ENCODE results near the gene DISP1. TPM values are rescaled to one million over a fixed set of nuclear protein-coding genes. Genes with fewer than 3 reads are reported as not detected.

Gene DISP1
- total RNA-seq, 1 experiment from 2014 or later = 6.9 TPM

GRCh38 chr1:222817529-222817928 is 2.7 kb downstream of the DISP1 start:
- H3K36me3 ChIP-seq (ENCODE audit: low read depth) = no peaks in the 10 kb centered on the region; the same call in 1 of the 2 replicates
- peak; percentile 51 to 92 for DNase-seq
- CTCF ChIA-PET = no interaction called here
- H3K4me3 ChIP-seq = peak overlapping the region; percentile 19; the same call in 1 of the 2 replicates
- BruUV-seq (replicated peaks) = no TSS peak
- H4K20me1 ChIP-seq (ENCODE audit: insufficient read depth) = no peaks in the 10 kb centered on the region
- H3K9me3 ChIP-seq (ENCODE audit: insufficient read depth, low read depth) = 0 out of 2 replicates have a peak, but pooled peaks cover 3% of the 10 kb centered on the region
- peaks cover 56% of the 10 kb centered on the region for H3K79me2 ChIP-seq (ENCODE audit: low read depth)
- intact Hi-C loops (cut with micrococcal nuclease; ENCODE audit: unreplicated experiment) = no loop called here
- peak overlapping the region; percentile 87 for H3K4me2 ChIP-seq
- peaks cover 22% of the 10 kb centered on the region for H3F3A ChIP-seq (ENCODE audit: insufficient read depth, low read depth)
- no peak overlapping the region for H2AFZ ChIP-seq
- POLR2A ChIA-PET (ENCODE audit: unreplicated experiment) = interaction anchor here (0.6 kb wide), 3 partner anchors 132 to 884 kb away, joined by 3 to 9 read pairs (median 5); no protein-coding TSS in a partner anchor
- peaks cover 40% of the 10 kb centered on the region for H3K4me1 ChIP-seq (replicated peaks; ENCODE audit: insufficient read depth)
- H3K27ac ChIP-seq = peak overlapping the region; percentile 66
- H3K27me3 ChIP-seq (ENCODE audit: insufficient read depth, low read depth) = no peaks in the 10 kb centered on the region
- H3K9me2 ChIP-seq (ENCODE audit: insufficient read depth) = no peaks in the 10 kb centered on the region
- TF ChIP-seq EZH2 (IDR thresholded peaks at IDR 0.05; ENCODE audit: low read depth) (no peak), CTCF (conservative IDR thresholded peaks at IDR 0.05) (no peak)

GRCh38 chr1:222818171-222818570 is 3.3 kb downstream of the DISP1 start:
- no peak overlapping the region for H3K4me3 ChIP-seq
- ChIA-PET POLR2A (ENCODE audit: unreplicated experiment) (no interaction called here), CTCF (no interaction called here)
- intact Hi-C loops (cut with micrococcal nuclease; ENCODE audit: unreplicated experiment) = no loop called here
- H3K79me2 ChIP-seq (ENCODE audit: low read depth) = peaks cover 61% of the 10 kb centered on the region
- H2AFZ ChIP-seq = no peak overlapping the region
- 0 out of 2 replicates have a peak, but pooled peaks cover 3% of the 10 kb centered on the region for H3K9me3 ChIP-seq (ENCODE audit: insufficient read depth, low read depth)
- H3K27me3 ChIP-seq (ENCODE audit: insufficient read depth, low read depth) = no peaks in the 10 kb centered on the region
- BruUV-seq (replicated peaks) = no TSS peak
- H3K4me2 ChIP-seq = peak overlapping the region; percentile 87
- peaks cover 22% of the 10 kb centered on the region for H3F3A ChIP-seq (ENCODE audit: insufficient read depth, low read depth)
- H3K9me2 ChIP-seq (ENCODE audit: insufficient read depth) = no peaks in the 10 kb centered on the region
- TF ChIP-seq EZH2 (IDR thresholded peaks at IDR 0.05; ENCODE audit: low read depth) (no peak), CTCF (conservative IDR thresholded peaks at IDR 0.05) (no peak)
- H4K20me1 ChIP-seq (ENCODE audit: insufficient read depth) = no peaks in the 10 kb centered on the region
- H3K4me1 ChIP-seq (replicated peaks; ENCODE audit: insufficient read depth) = peaks cover 41% of the 10 kb centered on the region
- peak overlapping the region; percentile 66 for H3K27ac ChIP-seq
- no peaks in the 10 kb centered on the region; the same call in 1 of the 2 replicates for H3K36me3 ChIP-seq (ENCODE audit: low read depth)
- DNase-seq = no peak

GRCh38 chr1:222820171-222820712 is 5.4 kb downstream of the DISP1 start:
- peaks cover 18% of the 10 kb centered on the region for H3F3A ChIP-seq (ENCODE audit: insufficient read depth, low read depth)
- TF ChIP-seq CTCF (conservative IDR thresholded peaks at IDR 0.05) = no peak
- TF ChIP-seq EZH2 (IDR thresholded peaks at IDR 0.05; ENCODE audit: low read depth) = no peak
- H3K4me1 ChIP-seq (replicated peaks; ENCODE audit: insufficient read depth) = peaks cover 54% of the 10 kb centered on the region
- no peak overlapping the region for H3K4me2 ChIP-seq
- DNase-seq = no peak
- H3K9me2 ChIP-seq (ENCODE audit: insufficient read depth) = no peaks in the 10 kb centered on the region
- H3K36me3 ChIP-seq (ENCODE audit: low read depth) = no peaks in the 10 kb centered on the region; the same call in 1 of the 2 replicates
- H3K27me3 ChIP-seq (ENCODE audit: insufficient read depth, low read depth) = no peaks in the 10 kb centered on the region
- 0 out of 2 replicates have a peak, but pooled peaks cover 3% of the 10 kb centered on the region for H3K9me3 ChIP-seq (ENCODE audit: insufficient read depth, low read depth)
- peaks cover 68% of the 10 kb centered on the region for H3K79me2 ChIP-seq (ENCODE audit: low read depth)
- CTCF ChIA-PET = no interaction called here
- no TSS peak for BruUV-seq (replicated peaks)
- no peak overlapping the region for H3K4me3 ChIP-seq
- H4K20me1 ChIP-seq (ENCODE audit: insufficient read depth) = no peaks in the 10 kb centered on the region
- no peak overlapping the region for H2AFZ ChIP-seq
- POLR2A ChIA-PET (ENCODE audit: unreplicated experiment) = no interaction called here
- no peak overlapping the region for H3K27ac ChIP-seq
- intact Hi-C loops (cut with micrococcal nuclease; ENCODE audit: unreplicated experiment) = no loop called here

Data from PC-9 (cell line).